Fibroblast of peridontal ligament (primary cell): Measurements from ENCODE around the gene PHPT1.

Source experiments
- DNase-seq: peaks from one replicate; pipeline ENCODE4 v3.0.0-alpha.2; 2010; ENCODE audit errors: extremely low read depth

The PHPT1 gene

GRCh38 chr9:136886610-136887597, 37.7 kb downstream of the PHPT1 start:
- DNase-seq: no peak

GRCh38 chr9:136888454-136888853, 39.2 kb downstream of the PHPT1 start:
- DNase-seq: no peak

- DNase-seq: no peak
Observed at GRCh38 chr9:136889858-136890257, 40.6 kb downstream of the PHPT1 start.

GRCh38 chr9:136890661-136891060, 41.5 kb downstream of the PHPT1 start:
- no peak for DNase-seq

- DNase-seq: no peak
Observed at GRCh38 chr9:136896027-136896426, 46.8 kb downstream of the PHPT1 start.

GRCh38 chr9:136898483-136899100, 49.4 kb downstream of the PHPT1 start:
- DNase-seq: no peak

- DNase-seq: no peak
Observed at GRCh38 chr9:136899196-136899595, 50.0 kb downstream of the PHPT1 start.

GRCh38 chr9:136900556-136900955, 51.3 kb downstream of the PHPT1 start:
- no peak for DNase-seq
